GM20000 (cell line): ENCODE results near the gene PLIN3.
"Not testable (repeated sequence)": the region's sequence is repeated elsewhere in the genome, so short reads cannot be mapped to it uniquely, and the experiment has no call there.

Experiments used
- DNase-seq: peaks from one replicate; pipeline ENCODE4 v3.0.0; 2012; ENCODE audit warnings: low spot score
- TF ChIP-seq, protein P1 (sequence below): IDR thresholded peaks from 2 replicates; pipeline ENCODE4 v1.5.1; 2012; ENCODE audit warnings: mild to moderate bottlenecking, control low read depth; ENCODE audit errors: extremely low read depth, missing control alignments

The PLIN3 gene

DNA sequence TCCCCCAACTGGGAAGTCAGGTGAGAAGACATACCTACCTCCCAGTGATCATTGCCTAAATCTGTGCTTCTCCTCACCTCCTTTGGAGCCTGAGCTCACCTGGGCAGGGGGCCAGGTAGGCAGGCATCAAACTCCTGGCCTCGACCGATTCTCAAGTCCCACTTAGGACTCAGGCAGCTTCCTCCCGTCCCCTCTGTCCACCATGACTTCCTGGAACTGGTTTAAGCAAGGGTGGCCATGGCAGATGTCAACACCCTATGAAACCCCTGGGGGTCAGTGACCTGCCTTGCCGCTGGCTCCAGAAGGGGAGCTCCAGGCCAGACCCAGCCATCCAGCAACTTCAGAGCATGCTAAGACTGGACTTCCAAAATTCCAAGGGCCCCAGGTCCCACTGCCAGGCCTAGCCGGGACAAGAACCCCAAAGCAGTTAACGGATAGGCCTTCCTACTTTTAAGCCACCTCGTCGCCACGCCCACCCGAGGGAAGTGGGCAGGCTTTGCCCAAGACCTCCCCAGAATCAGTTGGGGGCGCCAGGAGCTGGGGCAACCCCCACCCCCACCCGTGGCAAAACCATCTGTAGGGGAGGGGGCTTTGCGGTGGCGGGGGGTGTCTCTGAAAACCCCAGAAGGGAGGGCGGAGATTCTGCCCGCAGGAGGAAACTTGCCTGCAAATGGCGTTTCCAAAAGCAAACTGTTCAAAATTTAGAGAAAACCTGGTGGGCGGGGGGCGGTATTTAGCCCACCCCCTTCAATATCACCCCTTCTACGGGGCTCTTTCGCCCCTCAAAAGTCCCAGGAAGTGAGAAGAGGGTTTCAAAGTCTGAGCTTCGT lies 657 bp downstream of the PLIN3 start:
- TF ChIP-seq, protein P1, sequence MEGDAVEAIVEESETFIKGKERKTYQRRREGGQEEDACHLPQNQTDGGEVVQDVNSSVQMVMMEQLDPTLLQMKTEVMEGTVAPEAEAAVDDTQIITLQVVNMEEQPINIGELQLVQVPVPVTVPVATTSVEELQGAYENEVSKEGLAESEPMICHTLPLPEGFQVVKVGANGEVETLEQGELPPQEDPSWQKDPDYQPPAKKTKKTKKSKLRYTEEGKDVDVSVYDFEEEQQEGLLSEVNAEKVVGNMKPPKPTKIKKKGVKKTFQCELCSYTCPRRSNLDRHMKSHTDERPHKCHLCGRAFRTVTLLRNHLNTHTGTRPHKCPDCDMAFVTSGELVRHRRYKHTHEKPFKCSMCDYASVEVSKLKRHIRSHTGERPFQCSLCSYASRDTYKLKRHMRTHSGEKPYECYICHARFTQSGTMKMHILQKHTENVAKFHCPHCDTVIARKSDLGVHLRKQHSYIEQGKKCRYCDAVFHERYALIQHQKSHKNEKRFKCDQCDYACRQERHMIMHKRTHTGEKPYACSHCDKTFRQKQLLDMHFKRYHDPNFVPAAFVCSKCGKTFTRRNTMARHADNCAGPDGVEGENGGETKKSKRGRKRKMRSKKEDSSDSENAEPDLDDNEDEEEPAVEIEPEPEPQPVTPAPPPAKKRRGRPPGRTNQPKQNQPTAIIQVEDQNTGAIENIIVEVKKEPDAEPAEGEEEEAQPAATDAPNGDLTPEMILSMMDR: no peak
- peak; percentile 59 for DNase-seq

DNA sequence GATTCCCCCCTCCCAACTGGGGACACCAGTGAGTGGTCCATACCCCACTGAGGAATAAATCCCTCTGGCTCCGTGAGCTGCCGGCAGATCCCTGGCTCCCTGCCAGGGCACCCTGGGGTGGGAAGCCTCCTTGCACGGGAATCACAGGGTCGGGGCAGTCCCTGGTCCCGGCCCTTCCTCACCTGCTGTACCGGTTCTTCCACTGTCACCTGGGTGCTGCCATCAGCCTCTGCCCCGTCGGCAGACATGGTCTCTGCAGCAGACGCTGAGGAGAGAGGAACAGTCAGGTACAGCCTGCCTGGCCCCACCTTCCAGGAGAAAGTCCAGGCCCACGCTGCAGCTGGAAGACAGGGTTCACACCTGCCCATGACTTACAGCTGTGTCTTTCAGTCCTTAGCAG lies 6.3 kb downstream of the PLIN3 start:
- DNase-seq: peak; percentile 2
- TF ChIP-seq, protein P1: no peak

DNA sequence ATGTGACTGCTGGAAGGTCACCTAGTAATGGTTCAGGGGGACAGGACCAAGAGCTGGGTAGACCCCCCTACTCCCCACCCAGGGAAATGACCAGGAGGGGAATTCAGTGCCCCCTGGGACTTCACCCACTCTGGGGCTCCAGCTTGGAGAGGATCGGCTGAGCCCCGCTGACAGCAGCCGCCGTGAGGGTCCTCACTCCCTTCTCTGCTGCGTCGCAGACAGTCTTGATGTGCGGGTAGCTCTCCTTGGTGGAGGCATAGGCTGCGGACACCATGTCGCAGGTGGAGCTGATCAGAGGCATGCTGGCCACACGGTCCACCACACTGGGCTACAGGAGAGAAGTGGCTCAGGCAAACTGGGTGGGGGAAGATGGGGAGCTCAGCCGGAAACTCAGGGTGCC lies 7.8 kb downstream of the PLIN3 start:
- TF ChIP-seq, protein P1: no peak

DNA sequence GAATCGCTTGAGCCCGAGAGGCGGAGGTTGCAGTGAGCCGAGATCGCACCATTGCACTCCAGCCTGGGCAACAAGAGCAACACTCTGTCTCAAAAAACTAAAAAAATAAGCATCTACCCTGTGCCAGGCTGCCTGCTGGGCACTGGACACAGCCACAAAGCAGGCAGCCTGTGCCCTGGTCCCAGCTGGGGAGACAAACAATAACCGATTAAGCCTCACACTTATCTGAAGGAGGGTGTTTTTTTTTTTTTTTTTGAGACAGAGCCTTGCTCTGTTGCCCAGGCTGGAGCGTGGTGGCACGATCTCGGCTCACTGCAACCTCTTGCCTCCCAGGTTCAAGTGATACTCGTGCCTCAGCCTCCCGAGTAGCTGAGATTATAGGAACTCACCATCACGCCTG lies 11.0 kb downstream of the PLIN3 start:
- not testable (repeated sequence) for DNase-seq

More for the DNA sequence above, 7.8 kb downstream of the PLIN3 start:
- no peak for DNase-seq

DNA sequence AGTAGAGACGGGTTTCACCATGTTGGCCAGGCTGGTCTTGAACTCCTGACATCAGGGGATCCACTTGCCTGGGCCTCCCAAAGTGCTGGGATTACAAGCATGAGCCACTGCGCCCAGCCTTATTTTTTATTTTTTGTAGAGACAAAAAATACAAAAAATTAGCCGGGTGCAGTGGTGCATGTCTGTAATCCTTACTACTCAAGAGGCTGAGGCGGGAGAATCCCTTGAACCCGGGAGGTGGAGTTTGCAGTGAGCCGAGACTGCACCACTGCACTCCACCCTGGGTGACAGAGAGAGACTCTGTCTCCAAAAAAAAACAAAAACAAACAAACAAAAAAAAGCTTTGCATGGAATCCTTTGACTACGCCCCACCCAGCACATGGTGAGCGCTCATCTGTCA lies 14.0 kb downstream of the PLIN3 start:
- not testable (repeated sequence) for DNase-seq

DNA sequence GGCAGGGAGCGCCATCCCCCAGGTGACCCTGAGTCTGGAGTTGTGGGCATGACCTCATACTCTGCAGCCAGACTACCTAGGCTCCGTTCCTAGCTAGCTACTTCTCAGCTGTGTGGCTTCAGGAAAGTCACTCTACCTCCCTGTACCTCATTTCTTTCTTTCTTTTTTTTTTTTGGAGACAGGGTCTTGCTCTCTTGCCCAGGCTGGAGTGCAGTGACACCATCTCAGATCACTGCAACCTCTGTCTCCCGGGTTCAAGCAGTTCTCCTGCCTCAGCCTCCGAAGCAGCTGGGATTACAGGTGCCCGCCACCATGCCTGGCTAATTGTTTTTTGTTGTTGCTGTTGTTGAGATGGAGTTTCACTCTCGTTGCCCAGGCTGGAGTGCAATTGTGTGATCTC lies 15.0 kb downstream of the PLIN3 start:
- TF ChIP-seq, protein P1: no peak

DNA sequence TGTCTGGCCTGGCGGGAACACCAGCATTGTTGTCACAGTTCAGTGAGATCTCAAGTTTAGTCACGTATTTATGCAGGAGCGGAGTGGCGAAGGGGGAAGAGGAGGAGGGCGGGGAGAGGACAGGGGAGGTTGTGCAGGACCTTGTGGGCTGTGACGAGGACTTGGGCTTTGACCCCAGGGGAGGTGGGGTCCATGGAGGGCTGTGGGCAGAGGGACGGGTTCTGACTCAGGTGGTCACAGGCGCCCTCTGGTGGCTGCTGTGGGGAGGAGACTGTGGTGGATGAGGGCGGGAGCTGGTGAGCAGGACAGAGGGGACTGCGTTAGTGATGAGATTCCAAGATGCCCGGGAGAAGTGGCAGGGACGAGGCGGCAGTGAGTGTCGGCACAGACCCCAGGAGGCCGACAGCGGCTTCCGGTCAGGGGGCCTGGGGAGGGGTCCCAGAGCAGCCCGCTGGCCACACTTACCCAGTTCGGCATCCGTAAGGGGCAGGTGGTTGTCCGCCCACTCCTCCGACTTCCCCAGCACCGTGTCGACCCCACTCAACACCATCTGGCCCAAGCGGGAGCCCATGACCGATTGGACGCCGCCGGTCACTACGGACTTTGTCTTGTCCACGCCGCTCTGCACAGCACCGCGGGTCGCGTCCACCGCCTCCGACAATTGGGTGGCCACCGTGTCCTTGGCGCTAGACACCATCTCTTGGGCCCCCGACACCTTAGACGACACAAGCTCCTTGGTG lies 15.7 kb downstream of the PLIN3 start:
- peak; percentile 84 for DNase-seq
- TF ChIP-seq, protein P1: peak; percentile 60

More for the DNA sequence above, 15.0 kb downstream of the PLIN3 start:
- no peak for DNase-seq

DNA sequence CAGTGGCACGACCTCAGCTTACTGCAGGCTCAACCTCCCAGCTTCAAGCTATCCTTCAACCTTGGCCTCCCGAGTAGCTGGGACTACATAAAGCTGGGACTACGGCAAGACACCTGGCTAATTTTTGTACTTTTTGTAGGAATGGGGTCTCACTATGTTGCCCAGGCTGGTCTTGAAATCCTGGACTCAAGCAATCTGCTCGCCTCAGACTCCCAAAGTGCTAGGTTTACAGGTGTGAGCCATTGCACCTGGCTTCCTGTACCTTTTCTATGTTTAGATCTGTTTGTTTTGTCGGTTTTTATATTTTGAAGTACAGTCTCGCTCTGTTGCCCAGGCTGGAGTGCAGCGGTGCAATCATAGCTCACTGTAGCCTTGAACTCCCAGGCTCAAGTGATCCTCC lies 18.4 kb downstream of the PLIN3 start:
- DNase-seq: no peak
- TF ChIP-seq, protein P1: no peak
